ENCODE measurements around the gene OR6F1.

DNA sequence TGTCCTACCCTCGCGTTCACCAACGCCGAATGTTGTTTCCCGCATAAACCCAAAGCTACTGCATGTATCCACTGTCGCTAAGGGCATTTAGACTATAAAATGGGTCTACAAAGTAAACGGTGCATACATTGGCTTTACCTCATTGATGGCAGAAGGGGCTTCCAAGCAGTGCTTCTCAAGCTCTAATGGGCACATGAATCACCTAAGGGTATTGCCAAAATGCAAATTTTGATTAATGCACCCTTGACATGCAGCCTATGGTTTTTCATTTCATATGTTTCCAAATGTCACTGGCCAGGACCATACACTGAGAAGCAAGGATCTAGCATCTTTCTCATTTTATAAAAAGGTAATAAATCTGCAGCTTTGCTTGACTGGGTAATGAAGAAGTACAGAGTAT, 2.7 kb downstream of the OR6F1 start:
- TF ChIP-seq, protein P1, sequence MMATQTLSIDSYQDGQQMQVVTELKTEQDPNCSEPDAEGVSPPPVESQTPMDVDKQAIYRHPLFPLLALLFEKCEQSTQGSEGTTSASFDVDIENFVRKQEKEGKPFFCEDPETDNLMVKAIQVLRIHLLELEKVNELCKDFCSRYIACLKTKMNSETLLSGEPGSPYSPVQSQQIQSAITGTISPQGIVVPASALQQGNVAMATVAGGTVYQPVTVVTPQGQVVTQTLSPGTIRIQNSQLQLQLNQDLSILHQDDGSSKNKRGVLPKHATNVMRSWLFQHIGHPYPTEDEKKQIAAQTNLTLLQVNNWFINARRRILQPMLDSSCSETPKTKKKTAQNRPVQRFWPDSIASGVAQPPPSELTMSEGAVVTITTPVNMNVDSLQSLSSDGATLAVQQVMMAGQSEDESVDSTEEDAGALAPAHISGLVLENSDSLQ (IDR thresholded peaks at IDR 0.05) = no peak
- no peak for TF ChIP-seq TARDBP (IDR thresholded peaks at IDR 0.05)
- no peak for TF ChIP-seq BHLHE40 (IDR thresholded peaks at IDR 0.05; ENCODE audit: borderline replicate concordance)
- no peak for TF ChIP-seq FOXK2 (IDR thresholded peaks at IDR 0.05)
- no peak for TF ChIP-seq HDGF (IDR thresholded peaks at IDR 0.05; ENCODE audit: borderline replicate concordance)
- TF ChIP-seq SUZ12 (IDR thresholded peaks at IDR 0.05) = no peak
- no peak for TF ChIP-seq LEF1 (IDR thresholded peaks at IDR 0.05; ENCODE audit: borderline replicate concordance)
- no peak for TF ChIP-seq CTBP1 (IDR thresholded peaks at IDR 0.05; ENCODE audit: borderline replicate concordance)
- TF ChIP-seq ARNT (IDR thresholded peaks at IDR 0.05) = no peak
